ENCODE measurements around the gene PTGR3.

The PTGR3 gene

DNA sequence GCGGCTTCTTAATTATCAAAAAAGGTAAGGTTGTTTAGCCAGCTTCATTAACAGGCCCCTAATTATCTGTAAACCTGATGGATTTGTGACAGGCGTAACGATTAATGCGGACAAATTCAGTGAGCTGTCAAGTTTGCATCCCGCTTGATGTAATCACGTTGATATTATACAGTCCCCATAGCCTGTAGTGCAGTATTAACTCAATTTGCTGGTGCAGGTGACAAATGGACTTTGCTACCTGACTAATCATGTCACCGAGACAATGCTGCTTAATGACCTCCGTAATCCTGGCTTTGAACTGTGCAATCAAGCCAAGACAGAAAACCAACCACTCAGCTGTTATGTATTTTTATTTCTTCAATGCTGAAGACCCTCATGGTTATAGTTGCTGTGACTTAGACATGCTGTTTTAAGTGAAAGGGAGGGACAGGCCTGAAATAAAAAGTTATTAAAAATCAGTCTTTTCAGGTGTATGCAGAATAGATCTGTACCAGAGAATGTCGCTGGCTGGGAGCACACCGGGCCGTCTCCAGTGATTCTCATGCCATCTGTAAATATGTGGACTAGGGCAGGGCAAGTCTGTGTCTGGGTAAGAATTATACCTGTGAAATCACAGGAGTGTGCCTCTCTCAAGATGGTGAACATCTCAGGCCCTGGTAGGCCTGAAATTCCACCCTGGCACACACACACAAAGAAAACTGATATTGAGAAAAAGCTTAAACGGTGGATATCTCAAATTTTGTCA lies 6.0 kb upstream of the PTGR3 start:
- DNase-seq (ENCODE audit: low spot score), result no peak

DNA sequence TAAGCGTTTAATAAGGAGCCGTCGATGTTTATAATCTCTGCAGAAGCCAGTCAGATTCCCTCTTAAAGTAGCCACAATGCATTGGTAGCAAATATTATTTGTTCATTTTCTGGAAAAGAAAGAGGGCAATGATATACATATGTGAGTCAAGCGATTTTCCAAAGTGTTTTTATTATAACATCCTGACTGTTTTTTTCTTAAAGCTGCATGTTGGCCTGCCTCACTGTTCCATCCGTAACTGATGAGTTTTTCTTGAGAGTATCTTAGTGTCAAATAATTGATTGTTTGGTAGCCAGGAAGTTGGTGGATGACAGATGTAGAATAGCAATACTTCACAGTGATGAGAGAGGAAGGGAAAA lies 5.4 kb upstream of the PTGR3 start:
- no peak for DNase-seq (ENCODE audit: low spot score)

DNA sequence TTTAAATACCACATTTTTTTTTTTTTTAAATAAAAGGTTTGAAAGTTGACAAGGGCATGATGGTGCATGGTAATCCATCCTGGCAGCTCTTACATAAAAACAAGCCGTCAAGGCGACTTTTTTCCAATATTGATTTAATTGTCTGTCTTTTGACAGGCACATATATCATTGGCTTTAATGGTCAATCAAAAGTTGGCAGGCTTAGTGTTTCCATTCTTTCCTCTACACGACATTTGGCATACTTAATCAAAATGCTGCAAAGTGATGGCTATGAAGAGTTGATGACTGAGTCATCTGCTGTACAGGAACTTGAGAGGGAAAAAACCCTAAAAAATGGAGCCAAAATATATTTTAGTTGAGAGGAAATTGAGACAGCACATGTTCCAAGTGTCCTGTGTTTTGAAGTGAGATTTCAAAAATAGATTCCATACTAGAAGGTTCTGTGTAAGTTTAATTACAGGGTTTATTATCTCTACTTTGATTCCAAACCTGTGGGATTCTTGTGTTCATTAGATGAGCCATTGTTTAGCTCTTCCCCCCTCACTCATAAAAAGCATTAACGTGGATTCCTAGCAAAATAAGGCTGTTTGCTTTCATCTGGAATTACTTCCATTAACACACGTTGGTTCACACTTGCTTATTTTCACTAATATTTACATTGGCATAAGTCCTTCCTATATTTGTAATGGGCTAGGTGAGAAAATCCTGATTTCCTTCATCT lies 4.8 kb upstream of the PTGR3 start:
- no peak for DNase-seq (ENCODE audit: low spot score)

DNA sequence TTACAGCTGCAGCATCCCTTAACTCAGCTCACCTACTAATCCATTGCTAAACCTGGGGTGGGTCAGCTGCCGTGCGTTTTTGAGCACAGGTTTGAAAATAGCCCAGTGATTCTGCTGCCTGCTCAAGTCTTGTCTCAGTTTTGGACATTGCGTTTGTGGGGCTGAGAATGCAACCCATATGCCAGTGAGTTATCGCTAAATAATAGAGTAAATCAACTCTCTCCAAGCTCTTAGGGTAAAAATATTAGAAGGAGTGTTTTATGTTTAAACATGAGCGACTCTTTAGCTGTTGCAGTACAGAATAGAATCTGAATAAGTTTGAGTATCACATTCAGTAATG lies 3.8 kb upstream of the PTGR3 start:
- DNase-seq (ENCODE audit: low spot score), result no peak

DNA sequence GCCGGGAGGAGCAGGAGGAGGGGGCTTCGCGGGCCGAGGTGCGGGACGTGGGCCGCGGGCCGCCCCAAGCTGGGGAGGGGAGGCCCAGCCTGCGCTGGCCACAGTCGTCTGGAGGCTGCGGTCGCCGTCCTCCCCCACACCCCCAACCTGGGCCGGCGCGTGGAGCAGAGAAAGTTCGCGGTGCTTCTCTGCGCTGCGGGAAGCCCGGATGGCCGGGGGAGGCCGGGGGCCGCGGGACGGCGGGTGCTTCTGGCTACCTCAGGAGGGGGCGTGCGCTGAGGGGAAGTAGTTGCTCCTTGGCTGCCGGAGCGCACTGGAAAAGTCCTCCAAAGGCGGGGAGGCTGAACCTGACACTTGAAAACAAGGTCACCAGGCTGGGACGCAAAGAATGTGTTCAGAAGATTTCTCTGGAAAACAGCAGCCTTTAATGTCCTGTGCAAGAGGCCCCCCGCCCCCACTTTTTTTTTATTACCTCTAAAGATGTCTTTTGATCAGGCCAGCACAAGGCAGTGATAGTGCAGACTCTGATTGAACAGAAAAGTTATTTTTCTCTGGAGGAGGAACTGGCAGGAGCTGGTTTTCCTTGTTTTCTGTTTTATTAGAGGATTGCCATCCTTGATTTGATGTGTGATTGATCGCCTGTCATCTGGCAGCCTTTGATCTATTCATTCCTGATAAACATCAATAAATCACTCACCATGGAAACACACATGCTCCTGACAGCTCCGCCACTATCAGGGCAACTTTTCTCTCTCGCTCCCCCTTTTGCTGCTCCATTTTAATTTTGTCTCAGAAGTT lies 3.2 kb upstream of the PTGR3 start:
- peak; percentile 54 for DNase-seq (ENCODE audit: low spot score)

DNA sequence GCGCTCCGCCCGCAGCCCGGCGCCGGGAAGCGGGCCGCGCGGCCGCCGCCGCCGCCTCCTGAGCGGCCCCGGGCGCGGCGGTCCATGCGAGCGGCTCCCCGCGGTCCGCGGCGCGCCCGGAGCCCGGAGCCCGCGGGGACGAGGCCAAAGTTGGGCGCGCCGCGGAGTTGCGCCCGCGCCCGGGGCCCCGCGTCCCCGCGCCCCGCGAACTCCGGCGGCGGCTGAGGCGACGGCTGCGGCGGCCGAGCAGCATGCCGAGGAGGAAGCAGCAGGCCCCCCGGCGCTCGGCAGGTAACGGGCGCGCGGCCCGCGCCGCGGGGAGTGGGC lies 2.6 kb upstream of the PTGR3 start:
- no peak for DNase-seq (ENCODE audit: low spot score)

DNA sequence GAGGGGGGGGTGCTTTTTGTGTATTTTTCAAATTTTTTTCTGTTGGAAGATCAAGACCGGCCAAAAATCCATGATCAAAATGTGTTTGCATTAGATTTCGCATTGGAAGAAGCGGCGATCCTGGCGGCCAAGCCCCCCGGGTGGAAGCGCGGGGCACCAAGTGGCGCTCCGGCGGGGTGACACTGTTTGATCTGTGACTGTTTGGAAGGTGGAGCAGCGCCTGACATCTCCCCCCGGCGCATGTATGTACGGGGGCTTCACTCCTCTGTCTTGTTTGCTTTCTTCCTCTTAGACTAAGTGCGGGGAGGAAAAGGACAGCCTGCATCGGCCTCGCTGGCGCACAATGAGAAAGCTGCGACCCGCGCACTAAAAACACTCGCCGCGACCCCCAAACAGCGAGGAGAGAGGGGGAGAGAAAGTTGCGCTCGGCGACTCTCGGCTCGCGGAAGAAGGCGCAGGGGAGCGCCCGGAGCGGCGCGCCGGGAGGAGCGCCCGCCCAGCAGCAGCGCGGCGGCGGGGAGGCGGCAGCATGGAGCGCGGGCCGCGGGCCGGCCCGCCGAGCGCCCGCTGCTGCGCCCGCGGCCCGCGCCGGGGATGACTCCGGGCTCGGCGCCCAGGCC lies 2.2 kb upstream of the PTGR3 start:
- peak; percentile 44 for DNase-seq (ENCODE audit: low spot score)

DNA sequence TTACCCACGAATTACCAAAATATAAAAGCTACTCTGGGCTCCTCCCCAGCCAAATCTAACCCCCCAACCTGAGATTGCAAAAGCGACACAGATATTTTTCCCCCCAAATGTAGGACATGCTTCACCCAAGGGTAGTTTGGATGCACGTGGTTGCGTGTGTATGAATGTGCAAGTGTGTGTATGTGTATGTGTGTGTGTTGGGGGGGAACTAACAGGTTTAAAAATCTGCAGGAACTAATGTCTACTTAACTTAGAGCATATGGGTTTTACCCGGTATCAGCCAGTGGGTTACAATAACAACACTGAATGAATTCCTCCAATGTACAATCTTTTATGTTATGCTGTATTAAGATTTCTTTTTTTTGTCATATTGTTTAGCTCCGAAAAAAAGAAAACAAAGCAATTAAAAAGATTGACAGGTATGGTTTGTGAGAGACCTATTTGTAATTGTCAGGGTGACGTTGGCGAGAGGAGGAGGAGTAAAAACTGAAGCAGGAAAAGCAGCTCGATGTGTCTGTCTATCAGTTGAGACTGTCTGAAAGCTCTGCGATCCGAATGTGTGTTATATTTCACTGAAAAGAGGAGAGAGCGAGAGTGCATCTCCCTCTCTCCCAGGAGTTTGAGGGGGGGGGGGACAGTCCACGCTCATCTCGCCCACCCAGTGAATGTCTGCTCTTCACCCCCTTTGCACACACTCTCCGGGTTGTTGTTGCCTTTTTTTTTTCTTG lies 1.5 kb upstream of the PTGR3 start, which contains the start of gene TSHZ1:
Gene TSHZ1 (plus strand): TSS at position 524 of the 728 bp plus-strand sequence. CDS start 1,080 bp downstream, outside the sequence.
- DNase-seq (ENCODE audit: low spot score), result peak; percentile 58

DNA sequence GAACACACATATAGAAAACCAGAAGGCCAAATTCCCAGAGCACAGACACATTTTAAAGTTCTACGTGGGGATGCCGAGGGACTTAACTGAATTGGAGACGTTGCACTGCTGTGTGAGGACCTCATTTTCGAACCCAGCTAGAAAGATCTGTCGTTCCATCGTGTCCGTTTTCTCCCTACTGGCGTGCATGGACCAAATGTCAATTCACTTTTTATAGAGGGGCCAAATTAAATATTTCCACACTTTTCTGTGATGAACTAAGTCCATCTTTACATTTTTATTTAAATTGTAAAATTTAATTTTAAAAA lies 966 bp upstream of the PTGR3 start:
- DNase-seq (ENCODE audit: low spot score), result no peak

DNA sequence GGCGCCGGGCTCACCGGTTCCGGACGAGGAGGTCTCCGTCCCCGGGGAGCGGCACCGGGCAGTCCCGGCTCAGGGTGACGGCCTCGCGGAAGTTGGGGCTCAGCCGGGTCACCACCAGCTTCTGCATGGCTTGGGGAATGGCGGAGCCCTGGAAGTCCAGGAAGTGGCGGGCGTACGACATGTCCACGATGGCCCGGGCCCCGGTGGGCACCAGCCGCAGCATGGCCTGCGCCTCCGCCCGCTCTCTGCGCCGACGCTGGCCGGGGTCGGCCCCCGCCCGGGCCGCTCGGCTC lies 157 bp downstream of the PTGR3 start:
- no peak for DNase-seq (ENCODE audit: low spot score)

DNA sequence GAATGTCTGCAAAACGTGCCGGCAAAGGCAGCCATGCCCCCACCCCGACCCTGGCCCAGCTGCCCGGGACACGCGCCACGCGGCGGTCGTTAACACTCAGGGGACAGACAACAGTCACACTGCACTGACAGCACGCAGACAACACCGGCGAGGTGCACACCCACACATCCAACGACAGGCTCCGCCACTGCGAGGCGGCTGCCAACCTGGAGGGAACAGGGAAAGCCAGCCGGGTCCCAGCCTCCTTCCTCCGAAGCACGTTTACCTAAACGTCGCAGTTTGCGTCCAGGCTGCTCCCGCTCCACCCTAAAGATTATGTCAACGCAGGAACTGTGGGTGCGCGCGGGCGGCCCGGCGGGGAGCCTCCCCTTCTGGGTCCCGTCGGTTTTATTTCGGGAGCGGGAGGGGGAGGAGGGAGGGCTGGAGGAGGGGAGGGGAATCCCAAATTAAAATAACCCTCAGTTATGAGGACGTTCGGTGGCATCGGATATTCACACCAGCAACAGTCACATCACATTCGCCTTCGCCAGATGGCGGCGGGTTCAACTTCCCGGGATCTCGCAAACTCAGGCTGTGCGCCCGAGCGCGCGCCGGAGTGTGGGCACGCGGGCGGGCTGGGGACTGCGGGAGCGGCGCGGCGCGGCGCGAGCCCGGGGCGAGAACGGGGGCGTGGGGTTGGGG lies 644 bp downstream of the PTGR3 start:
- no peak for DNase-seq (ENCODE audit: low spot score)

DNA sequence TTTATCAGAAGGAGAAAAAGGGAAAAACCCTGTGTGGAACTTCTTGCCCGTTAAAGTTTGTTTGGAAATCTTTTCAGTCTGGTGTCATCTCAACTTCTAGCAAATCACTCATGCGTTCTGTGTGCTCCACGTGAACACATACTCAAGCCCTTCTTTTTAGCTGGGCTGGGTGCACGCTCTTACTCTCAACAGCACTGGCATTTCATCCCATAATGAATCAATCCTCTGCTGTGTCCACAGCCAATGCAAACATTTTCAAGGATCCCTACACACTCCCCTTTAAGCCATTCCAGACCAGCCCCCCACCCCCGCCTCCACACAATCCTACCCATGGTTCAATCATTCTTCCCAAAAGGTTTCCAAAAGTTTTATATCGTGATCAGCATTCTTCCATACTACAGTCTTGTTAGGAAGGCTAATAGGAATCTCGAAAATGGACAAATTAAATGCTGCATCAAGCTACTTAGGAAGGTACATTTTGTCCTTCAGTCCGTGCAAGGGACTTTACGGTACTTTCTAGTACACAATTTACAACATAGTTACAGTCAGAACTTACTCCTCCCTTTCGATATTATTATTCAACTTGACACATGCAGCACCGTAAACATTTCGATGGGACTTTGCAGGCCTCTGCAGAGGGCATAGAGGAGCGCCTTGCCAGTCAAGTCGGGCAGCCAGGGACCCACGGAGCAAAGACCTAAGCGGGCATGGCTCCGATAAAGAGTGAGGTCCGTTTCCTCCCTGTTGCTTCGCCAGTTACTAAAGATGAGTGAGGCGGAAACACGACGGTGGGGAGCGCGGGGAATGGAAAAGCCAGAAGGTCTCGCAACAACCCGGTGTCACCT lies 1.4 kb downstream of the PTGR3 start:
- DNase-seq (ENCODE audit: low spot score), result no peak

DNA sequence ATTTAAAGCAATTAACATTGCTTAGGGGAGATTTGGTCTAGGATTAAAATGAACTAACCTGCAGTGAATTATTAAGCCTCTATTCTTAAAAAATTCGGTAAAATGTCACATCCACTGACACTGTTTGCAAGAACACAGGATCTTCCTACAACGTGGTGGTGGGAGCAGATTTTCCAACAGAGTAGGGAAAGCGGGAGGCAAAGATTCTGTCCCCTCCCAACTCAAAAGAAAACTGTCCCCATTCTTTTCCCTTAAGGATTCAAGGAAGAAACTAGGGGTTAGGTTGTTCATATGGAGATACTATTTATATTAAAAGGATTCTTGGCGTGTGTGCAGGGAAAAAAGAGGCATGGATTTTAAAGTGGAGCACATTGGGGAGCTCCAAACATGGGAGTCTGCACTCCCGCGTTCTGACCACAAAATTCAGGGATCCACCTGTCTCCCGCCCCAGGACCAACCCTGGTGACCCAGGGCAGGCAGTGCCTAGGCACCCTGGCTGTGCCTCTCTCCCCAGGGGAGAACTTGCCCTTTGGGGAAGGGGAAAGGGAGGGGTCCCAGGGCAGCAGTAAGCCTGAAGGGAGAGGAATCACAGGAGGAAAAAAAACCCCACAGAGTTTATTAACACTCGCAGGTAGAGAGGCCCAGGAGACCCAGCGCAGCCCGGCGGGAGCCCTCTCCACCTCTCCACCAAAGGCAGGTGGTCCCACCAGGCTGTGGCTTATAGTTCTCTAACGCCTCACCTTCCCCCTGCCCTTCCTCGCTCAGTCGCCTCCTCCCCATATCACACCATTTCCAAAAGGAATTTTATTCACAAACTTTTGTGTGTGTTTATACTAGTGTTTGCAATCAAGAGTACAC lies 2.3 kb downstream of the PTGR3 start:
- no peak for DNase-seq (ENCODE audit: low spot score)

DNA sequence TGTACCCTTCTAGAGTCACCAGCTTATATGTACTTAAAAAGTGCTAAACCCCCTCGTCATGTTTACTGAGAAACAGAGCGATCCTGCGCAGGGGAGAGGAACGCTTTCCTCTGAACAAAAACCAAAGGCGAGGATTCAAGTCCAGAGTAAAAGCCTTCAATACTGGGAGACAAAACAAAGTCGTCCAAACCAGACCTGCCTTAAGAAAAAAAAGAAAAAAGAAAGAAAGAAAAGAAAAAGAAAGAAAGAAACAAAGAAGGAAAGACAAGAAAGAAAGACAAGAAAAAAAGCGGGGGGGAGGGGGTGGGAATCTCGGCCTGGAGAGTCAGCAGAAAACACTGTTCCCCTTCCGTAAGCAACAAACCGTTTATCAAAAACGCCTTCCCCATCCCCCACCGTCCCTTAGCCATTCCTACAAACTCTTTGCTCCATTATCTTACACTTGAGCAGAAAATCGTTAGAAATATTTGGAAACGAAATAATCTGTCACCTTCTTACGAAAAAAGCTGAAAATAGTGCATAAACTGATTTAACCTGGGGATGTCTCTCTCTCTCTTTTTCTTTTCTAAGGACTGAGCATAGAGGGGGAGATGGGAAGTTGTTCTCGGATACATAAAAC lies 3.3 kb downstream of the PTGR3 start:
- no peak for DNase-seq (ENCODE audit: low spot score)

DNA sequence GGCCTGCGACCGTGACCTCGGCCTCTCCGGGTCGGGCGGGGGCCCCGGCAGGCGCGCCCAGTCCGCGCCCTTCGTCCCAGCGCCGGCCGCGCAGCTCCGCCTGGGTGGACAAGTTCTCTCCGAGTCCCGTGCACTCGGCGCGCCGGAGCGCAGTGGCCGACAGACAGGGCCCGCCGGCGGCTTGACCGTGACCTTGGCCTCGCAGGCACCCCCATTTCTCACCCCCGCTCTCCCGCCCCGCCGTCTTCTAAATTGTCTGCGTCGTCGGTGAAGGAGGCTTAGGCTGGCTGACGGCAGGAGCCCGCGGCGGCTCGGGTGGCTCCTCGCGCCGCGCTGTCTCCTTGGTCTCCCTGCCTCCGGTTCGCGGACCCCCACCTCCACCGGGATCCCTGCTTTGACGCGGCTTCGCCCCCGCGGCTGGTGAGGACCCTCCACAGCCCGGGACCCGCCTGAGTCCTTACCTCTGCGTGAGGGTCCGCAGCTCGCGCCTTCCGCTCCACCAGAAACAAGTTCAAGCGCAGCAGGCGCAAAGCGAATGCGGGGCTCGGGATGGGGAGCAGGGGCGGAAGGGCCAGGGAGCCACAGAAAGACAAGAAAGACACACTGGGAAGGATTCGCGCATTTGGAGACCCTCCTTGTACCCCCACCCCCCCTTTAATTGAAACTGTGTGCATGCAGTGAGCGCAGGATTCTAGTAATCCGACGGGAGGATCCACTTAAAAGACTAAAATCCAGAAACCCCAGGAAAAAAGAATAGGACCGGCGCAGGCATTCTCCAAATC lies 4.0 kb downstream of the PTGR3 start:
- DNase-seq (ENCODE audit: low spot score), result no peak

DNA sequence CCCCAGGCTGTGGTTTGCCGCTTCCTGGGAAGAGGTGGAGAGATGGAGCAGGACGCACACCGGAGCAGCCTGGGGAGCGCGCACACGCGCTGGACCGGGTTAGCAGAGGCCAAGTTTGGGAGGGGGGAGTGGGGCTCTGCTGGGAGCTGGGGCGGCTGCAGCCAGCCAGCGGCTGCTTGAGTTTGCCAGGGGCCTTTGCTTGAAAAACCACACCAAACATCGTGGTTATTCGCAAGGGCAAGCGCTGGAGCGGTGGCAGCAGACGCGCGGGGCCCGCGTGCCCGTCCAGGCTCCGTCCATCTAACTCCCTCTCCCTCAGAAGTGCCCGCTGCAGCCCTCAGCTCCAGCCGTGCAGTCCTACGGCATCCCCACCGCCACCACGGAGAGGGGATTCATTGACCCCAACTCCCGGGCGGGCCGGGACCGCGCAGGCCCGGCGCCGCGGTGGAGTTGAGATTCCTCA lies 4.6 kb downstream of the PTGR3 start:
- peak; percentile 57 for DNase-seq (ENCODE audit: low spot score)

DNA sequence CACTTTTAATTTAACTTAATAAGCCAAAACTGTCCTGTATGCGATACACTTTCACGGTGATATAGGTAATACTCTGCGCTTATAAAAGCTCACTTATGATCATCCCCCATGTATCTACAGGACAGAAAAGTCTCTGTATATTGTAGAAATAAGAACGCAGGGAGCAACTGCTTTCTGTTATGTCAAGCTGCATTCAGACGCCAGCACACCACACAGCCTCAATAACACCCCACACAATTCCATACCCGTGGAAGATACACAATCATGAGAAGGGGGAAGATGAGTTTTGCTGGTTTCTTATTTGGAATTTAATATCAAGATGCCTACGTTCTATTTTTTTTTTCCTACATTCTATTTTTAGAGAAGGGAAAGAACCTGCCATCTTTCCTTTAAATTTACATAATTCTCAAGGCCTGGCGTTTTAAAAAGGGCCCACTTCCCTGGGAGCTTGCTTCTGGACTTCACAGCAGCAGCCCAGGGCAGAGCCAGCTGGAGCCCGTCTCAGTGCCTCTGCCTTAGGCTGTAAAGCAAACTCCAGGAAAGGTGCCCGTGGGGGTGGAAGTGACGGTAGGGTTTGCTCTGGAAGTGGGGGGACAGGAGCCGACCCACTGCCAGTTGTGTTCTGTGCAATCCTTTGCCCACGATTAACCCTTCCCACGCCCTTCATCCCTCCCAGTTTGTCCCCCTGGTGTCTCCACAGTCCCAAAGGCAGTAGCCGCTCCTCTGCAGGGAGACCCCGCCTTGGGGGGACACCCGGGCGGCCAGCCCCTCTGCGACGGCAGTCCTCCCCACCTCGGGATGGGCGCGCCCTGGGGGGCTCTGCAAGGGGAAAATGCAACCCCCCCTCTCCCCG lies 5.3 kb downstream of the PTGR3 start:
- no peak for DNase-seq (ENCODE audit: low spot score)
